ENCODE measurements around the gene MYO7A.

Gene MYO7A

GRCh38 chr11:77253690-77254089 lies 125.6 kb downstream of the MYO7A start:
- TF ChIP-seq, protein P1, sequence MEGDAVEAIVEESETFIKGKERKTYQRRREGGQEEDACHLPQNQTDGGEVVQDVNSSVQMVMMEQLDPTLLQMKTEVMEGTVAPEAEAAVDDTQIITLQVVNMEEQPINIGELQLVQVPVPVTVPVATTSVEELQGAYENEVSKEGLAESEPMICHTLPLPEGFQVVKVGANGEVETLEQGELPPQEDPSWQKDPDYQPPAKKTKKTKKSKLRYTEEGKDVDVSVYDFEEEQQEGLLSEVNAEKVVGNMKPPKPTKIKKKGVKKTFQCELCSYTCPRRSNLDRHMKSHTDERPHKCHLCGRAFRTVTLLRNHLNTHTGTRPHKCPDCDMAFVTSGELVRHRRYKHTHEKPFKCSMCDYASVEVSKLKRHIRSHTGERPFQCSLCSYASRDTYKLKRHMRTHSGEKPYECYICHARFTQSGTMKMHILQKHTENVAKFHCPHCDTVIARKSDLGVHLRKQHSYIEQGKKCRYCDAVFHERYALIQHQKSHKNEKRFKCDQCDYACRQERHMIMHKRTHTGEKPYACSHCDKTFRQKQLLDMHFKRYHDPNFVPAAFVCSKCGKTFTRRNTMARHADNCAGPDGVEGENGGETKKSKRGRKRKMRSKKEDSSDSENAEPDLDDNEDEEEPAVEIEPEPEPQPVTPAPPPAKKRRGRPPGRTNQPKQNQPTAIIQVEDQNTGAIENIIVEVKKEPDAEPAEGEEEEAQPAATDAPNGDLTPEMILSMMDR (IDR thresholded peaks at IDR 0.05; ENCODE audit: insufficient read depth, low read depth, low read length, missing control alignments): no peak
- DNase-seq (ENCODE audit: low read depth): no peak
- H3K4me3 ChIP-seq (ENCODE audit: low read length): no peak overlapping the region

- TF ChIP-seq, protein P1 (IDR thresholded peaks at IDR 0.05; ENCODE audit: insufficient read depth, low read depth, low read length, missing control alignments): no peak
- peak; percentile 53 for DNase-seq (ENCODE audit: low read depth)
- no peak overlapping the region for H3K4me3 ChIP-seq (ENCODE audit: low read length)
These were observed 131.6 kb downstream of the MYO7A start for GRCh38 chr11:77259641-77260040.

- H3K4me3 ChIP-seq (ENCODE audit: low read length): no peak overlapping the region
- no peak for DNase-seq (ENCODE audit: low read depth)
- TF ChIP-seq, protein P1 (IDR thresholded peaks at IDR 0.05; ENCODE audit: insufficient read depth, low read depth, low read length, missing control alignments): no peak
These were observed 134.8 kb downstream of the MYO7A start for GRCh38 chr11:77262803-77263202.

All from epithelial cell of esophagus (primary cell).